GM21367 (cell line): ENCODE measurements around the gene STK39.

Source experiments
- ATAC-seq: cut with Tn5 transposase; IDR thresholded peaks from one replicate; pipeline ENCODE4 v1.9.1; 2021; ENCODE audit not compliant: unreplicated experiment

STK39 gene

GRCh38 chr2:168165985-168166901 lies 81.2 kb downstream of the STK39 start:
- no peak for ATAC-seq

GRCh38 chr2:168165397-168165796 lies 82.0 kb downstream of the STK39 start:
- ATAC-seq, result no peak

DNA sequence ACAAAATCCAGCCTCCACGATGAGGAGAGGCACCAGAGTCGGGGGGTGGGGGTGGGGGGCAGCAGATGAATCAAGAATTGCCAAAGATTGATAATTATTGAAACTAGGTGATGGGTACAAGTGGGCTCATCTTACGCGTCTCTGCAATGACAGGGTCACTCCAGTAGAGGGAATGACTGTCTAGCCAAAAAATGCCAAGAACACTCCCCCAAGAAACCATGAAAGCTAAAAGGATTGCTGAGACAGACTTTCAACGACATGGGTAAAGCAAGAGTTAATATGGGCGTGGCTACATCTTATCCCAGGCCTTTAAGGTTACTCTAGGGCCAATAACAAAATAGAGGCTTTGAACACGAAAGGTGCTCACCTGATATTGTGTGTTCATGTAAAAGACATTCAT lies 86.5 kb downstream of the STK39 start:
- no peak for ATAC-seq

- no peak for ATAC-seq
Measured at GRCh38 chr2:168159754-168160585, 87.4 kb downstream of the STK39 start.

DNA sequence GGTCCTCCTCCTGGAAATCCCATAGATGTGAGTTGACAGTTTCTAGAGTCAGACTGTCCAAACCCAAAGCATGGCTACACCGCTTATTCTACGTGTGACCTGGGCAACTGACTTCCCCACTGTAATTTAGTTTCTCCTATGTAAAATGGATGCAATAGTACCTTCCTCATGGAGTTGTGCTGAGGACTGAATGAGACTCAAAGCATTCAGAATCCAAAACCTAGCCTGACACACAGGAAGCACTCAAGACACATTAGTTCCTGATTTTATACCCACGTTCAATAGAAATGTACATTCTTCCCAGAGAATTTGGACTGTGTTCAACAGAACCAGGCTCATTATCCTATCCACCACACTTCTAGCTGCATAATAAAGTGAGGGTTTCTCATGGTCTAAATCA lies 88.8 kb downstream of the STK39 start:
- no peak for ATAC-seq

DNA sequence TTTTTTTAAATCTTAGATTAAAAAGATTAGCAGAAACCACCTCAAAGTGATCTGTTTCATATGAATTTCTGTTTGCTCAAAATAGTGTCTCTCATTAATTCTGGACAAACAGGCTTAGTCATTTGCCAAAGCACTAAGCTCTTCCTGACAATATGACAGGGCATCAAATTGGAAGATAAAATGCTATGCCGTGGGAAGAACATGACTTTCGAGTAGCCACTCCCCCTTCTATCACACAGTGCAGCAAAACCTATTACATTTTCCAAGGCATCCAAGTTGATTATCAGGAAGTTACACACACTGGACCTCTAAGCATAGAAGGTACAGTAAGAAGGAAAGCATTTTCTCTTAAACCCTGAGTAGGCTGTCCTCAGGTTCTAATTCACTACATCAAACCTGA lies 89.5 kb downstream of the STK39 start:
- ATAC-seq, result no peak

- ATAC-seq, result no peak
Measured at GRCh38 chr2:168157070-168157469, 90.3 kb downstream of the STK39 start.

DNA sequence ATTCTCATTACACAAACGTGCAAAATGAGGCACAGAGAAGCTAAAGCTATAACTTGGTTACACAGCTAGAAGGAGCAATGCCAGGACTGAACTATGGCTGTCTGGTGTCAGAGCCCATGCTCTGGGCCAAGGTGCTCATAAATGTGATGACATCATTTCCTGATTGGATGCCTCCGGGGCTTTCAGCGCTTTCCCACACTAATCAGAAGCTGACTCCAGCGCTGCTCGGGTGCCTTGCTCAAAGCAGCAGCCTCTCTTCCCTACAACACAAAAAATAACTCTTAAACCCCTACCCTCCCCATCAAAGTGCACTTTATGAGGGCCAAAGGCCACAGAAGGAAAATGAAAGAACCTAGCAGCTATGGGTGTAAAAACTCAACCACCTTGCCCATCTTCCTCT lies 90.7 kb downstream of the STK39 start:
- ATAC-seq, result no peak

- no peak for ATAC-seq
Measured at GRCh38 chr2:168155680-168156079, 91.7 kb downstream of the STK39 start.

GRCh38 chr2:168155046-168155445 lies 92.3 kb downstream of the STK39 start:
- no peak for ATAC-seq

GRCh38 chr2:168152902-168153530 lies 94.4 kb downstream of the STK39 start:
- ATAC-seq, result no peak

DNA sequence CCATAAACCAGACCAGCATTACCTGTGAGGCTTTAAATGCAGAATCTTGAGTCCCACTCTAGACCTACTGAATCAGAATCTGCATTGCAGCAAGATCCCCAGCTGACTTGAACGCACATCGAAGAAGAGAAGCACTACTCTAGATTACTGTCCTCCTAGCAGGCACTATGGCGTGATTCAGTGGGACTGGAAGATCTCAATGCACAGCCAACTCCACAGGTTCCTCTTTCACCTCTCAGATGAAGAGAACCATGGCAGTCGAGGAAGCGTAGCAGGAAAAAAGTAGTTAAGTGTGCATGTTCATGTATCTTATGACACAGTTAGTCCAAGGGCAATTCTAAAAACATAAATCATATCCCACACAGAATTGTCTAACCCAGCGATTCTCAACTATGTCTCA lies 97.4 kb downstream of the STK39 start:
- no peak for ATAC-seq

DNA sequence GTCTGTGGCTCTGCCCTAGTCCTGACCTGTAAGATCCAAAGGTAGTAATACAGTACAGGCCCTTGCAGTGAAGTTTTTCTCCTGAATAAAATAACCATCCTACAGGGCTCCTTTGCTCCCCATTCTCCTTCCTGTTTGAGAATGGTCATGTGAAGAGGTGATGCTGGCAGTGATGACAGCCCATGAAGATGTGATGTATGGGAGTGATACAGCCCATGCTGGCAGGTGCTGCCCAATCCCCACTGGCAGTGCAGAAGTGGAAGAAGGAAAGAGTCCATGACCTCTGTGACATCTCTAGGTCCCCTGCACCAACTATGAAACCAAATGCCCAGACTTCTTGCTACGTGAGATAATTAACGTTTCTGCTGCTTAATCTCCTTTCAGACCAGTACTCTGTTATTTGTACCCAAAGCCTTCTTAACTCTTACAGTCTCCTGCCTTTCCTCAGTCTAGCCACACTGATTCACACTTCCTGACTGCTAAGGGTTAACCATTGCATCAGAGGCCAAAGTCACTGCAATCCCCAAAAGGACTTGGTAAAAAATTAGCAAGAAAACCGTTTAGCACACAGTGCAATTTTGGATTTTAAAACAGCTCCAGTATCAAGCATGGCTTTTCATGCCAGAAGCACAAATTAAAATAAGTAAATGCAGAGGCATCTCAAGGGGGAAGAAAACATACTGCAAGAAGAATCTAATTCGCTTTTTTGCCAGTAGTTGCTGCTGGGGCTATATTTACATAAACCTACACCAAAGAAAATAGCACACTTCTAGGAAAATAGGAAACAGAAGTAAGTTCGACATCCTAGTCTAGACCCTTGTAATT lies 98.0 kb downstream of the STK39 start:
- ATAC-seq, result no peak

GRCh38 chr2:168147830-168148794 lies 99.3 kb downstream of the STK39 start:
- ATAC-seq, result no peak

DNA sequence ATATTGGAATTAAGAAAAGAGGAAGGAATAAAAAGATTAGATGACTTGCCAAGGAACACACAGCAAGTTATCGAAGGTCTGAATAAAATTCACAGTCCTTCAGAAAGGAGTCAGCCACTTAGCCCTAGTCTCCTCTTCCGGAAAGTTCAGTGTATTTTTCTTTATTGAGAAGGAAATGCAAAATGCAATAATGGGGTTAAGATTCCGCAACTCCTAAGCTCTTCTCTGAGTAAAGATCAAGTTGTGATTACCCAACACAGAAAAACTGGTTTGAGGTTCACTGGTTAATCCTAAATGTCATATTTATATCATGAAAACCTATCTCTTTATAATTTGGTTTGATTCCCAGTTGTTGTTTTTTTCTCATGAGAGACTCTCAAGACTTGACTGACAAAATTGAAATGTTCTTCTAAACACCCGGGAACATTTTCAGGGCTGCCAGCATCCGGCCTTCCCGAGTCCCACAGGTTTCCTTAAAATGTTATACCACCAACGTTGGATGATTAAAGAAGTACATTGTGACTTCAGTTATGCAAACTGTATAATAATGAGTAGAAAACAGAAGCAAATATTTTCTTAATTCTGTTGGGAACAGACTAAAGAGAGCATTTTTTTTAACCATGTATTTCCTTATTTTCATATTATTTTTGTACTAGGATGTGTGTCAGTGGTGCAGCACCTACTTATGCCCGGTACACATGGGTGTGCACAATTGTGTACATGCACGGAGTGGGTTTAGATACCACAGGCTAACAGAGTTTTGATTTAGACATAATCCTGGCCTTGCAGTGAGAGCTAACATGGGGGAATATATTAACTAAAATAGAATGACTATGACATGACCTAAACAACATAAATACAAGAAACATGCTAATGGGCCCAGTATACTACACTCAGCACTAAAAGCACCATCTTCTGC lies 100.2 kb downstream of the STK39 start:
- ATAC-seq, result no peak

- no peak for ATAC-seq
Measured at GRCh38 chr2:168145426-168146310, 101.7 kb downstream of the STK39 start.

DNA sequence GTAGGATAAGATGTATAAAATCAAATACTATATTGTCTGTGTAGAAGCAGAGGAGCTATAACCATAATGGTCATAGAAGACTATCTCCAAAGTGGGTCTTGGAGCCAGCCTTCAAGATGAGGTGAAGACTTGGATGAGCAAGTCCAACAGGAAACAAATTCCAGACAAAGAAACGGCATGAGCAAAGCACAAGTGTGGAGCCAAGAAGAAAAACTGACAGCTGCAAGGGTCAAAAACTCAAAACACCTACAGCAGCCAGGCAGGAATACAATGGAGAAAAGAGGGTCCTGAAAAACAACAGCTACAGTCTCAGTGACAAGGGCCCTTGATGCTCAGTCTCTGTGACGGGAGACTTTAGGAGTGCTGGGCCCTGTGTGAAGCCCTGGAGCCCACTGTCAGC lies 102.4 kb downstream of the STK39 start:
- ATAC-seq, result no peak

- ATAC-seq, result no peak
Measured at GRCh38 chr2:168143813-168144212, 103.6 kb downstream of the STK39 start.
